NCI-H128 (cell line): ENCODE measurements around the gene TCOF1.

Source experiments
- DNase-seq: peaks from one replicate; lab custom pipeline; 2025; ENCODE audit not compliant: unreplicated experiment; lab: John Stamatoyannopoulos, UW

The TCOF1 gene

GRCh38 chr5:150391064-150391834 is 33.8 kb downstream of the TCOF1 start:
- DNase-seq, result no peak

GRCh38 chr5:150391986-150392385 is 34.5 kb downstream of the TCOF1 start:
- no peak for DNase-seq

GRCh38 chr5:150392680-150393079 is 35.2 kb downstream of the TCOF1 start:
- DNase-seq, result no peak

- DNase-seq, result no peak
Observed at GRCh38 chr5:150393096-150393645, 35.7 kb downstream of the TCOF1 start.

GRCh38 chr5:150394131-150394530 is 36.6 kb downstream of the TCOF1 start:
- no peak for DNase-seq

- DNase-seq, result no peak
Observed at GRCh38 chr5:150394912-150395687, 37.6 kb downstream of the TCOF1 start.

GRCh38 chr5:150395688-150395975 is 38.1 kb downstream of the TCOF1 start:
- no peak for DNase-seq

- DNase-seq, result no peak
Observed at GRCh38 chr5:150396267-150396666, 38.8 kb downstream of the TCOF1 start.

- no peak for DNase-seq
Observed at GRCh38 chr5:150397146-150397781, 39.8 kb downstream of the TCOF1 start.

- no peak for DNase-seq
Observed at GRCh38 chr5:150397782-150398721, 40.6 kb downstream of the TCOF1 start.

GRCh38 chr5:150398722-150399523 is 41.4 kb downstream of the TCOF1 start:
- DNase-seq, result no peak

GRCh38 chr5:150399524-150400211 is 42.2 kb downstream of the TCOF1 start:
- no peak for DNase-seq

GRCh38 chr5:150400316-150401075 is 43.0 kb downstream of the TCOF1 start:
- DNase-seq, result no peak

GRCh38 chr5:150401076-150401375 is 43.5 kb downstream of the TCOF1 start:
- DNase-seq, result no peak

GRCh38 chr5:150401376-150402228 is 44.1 kb downstream of the TCOF1 start:
- DNase-seq, result no peak

- no peak for DNase-seq
Observed at GRCh38 chr5:150402229-150402773, 44.8 kb downstream of the TCOF1 start.

- no peak for DNase-seq
Observed at GRCh38 chr5:150402901-150403342, 45.4 kb downstream of the TCOF1 start.
